Keratinocyte (primary cell): ENCODE results near the gene GLYAT. TPM values are rescaled to one million over a fixed set of nuclear protein-coding genes. Genes with fewer than 3 reads are reported as not detected.
"Not testable (repeated sequence)": the region's sequence is repeated elsewhere in the genome, so short reads cannot be mapped to it uniquely, and the experiment has no call there.

Experiments
- DNase-seq: peaks from one replicate; pipeline ENCODE4 v3.0.0-alpha.2; 2011; ENCODE audit warnings: low read depth, missing footprints, low spot score
- FAIRE-seq: peaks from 2 replicates; lab custom pipeline; 2011; peaks lifted over from hg19 to GRCh38; lab: Jason Lieb, UNC
- H2AFZ ChIP-seq: 2 replicates; pipeline ENCODE4 v1.6.0; 2012; ENCODE audit warnings: low read length, control low read depth, inconsistent platforms; ENCODE audit not compliant: control insufficient read depth
- H3K27ac ChIP-seq: 2 replicates; pipeline ENCODE4 v1.5.1; 2011; ENCODE audit warnings: low read length; ENCODE audit not compliant: control insufficient read depth, insufficient read depth
- H3K27me3 ChIP-seq: 3 replicates; pipeline ENCODE4 v1.6.0; 2011; ENCODE audit warnings: low read length; ENCODE audit not compliant: control insufficient read depth, insufficient read depth; ENCODE audit errors: extremely low read depth
- H3K36me3 ChIP-seq, 2 experiments: 2 replicates in 1 of 2; 3 replicates in 1 of 2; pipeline ENCODE4 v1.5.1; 2011; ENCODE audit warnings: low read length in 2 of 2, mild to moderate bottlenecking in 1 of 2; ENCODE audit not compliant: control insufficient read depth in 2 of 2, insufficient read depth in 2 of 2; ENCODE audit errors: extremely low read depth in 1 of 2
- H3K4me1 ChIP-seq: 3 replicates; pipeline ENCODE4 v1.5.1; 2011; ENCODE audit warnings: low read length; ENCODE audit not compliant: control insufficient read depth, insufficient read depth; ENCODE audit errors: extremely low read depth
- H3K4me2 ChIP-seq: 3 replicates; pipeline ENCODE4 v1.6.0; 2011; ENCODE audit warnings: low read depth, low read length; ENCODE audit not compliant: control insufficient read depth, insufficient read depth; ENCODE audit errors: extremely low read depth
- H3K4me3 ChIP-seq, 3 experiments: fragments of 200-600 bp in 1 of 3; sonication (generic) in 1 of 3; 2 replicates in 2 of 3; 3 replicates in 1 of 3; pipeline ENCODE4 v1.5.1; 2011 to 2016; ENCODE audit warnings: low read length in 3 of 3, mild to moderate bottlenecking in 3 of 3, control low read depth in 2 of 3, inconsistent platforms in 1 of 3, low read depth in 1 of 3, mixed read lengths in 1 of 3, mixed run types in 1 of 3, moderate library complexity in 1 of 3; ENCODE audit not compliant: control insufficient read depth in 2 of 3, insufficient read depth in 2 of 3; ENCODE audit errors: extremely low read depth in 1 of 3
- H3K79me2 ChIP-seq: 2 replicates; pipeline ENCODE4 v1.6.0; 2012; ENCODE audit warnings: low read length; ENCODE audit not compliant: control insufficient read depth, insufficient read depth
- H3K9ac ChIP-seq: 3 replicates; pipeline ENCODE4 v1.6.0; 2011; ENCODE audit warnings: low read length; ENCODE audit not compliant: control insufficient read depth, insufficient read depth; ENCODE audit errors: extremely low read depth
- H3K9me1 ChIP-seq: 3 replicates; pipeline ENCODE4 v1.6.0; 2011; ENCODE audit warnings: low read length; ENCODE audit not compliant: control insufficient read depth, insufficient read depth; ENCODE audit errors: extremely low read depth
- H3K9me3 ChIP-seq: 2 replicates; pipeline ENCODE4 v1.5.1; 2012; ENCODE audit warnings: low read depth, low read length; ENCODE audit not compliant: control insufficient read depth
- H4K20me1 ChIP-seq: 3 replicates; pipeline ENCODE4 v1.6.0; 2011; ENCODE audit warnings: low read length; ENCODE audit not compliant: control insufficient read depth, insufficient read depth; ENCODE audit errors: extremely low read depth
- CTCF ChIP-seq, 3 experiments: IDR thresholded peaks in 1 of 3; conservative IDR thresholded peaks in 1 of 3; optimal IDR thresholded peaks in 1 of 3; 2 replicates in 2 of 3; 3 replicates in 1 of 3; pipeline versions ENCODE3 to v1.5.1; 2011; ENCODE audit warnings: low read length in 3 of 3, mild to moderate bottlenecking in 3 of 3, moderate library complexity in 2 of 3, control low read depth in 1 of 3, inconsistent platforms in 1 of 3; ENCODE audit not compliant: insufficient read depth in 2 of 3; ENCODE audit errors: extremely low read depth in 1 of 3
- EZH2 ChIP-seq: IDR thresholded peaks from one replicate; pipeline ENCODE4 v1.6.1; 2012; ENCODE audit warnings: inconsistent platforms, mild to moderate bottlenecking, low read length, moderate library complexity
- dilution Hi-C: fragments of 300-500 bp; cut with MboI; formaldehyde crosslinking; loops from one replicate; pipeline ENCODE4 v1.7.0; 2020; ENCODE audit warnings: low sequenced_read_pairs; ENCODE audit not compliant: extremely low pct_ligation_motif_present
- polyA plus RNA-seq, 5 experiments: library from polyadenylated mRNA; depleted of rRNA in 3 of 5; stranded (reverse) in 3 of 5; stranded (forward) in 1 of 5; unstranded in 1 of 5; fragments of >200 nt; gene quantifications; 1 replicate in 1 of 5; 2 replicates in 3 of 5; 3 replicates in 1 of 5; pipeline versions ENCODE4 v1.2.1 to v1.2.3, GENCODE V29; 2011 to 2012; ENCODE audit warnings: missing spikeins in 2 of 5, low read depth in 1 of 5, low replicate concordance in 1 of 5

GLYAT gene
- polyA plus RNA-seq, 1 donor (not counting 4 experiments of a cell fraction or from before 2014, with no cell fraction given) = 0.10 TPM

- H3K9me3 ChIP-seq, H3K4me2 ChIP-seq, FAIRE-seq, H3K27me3 ChIP-seq, H3K79me2 ChIP-seq, H2AFZ ChIP-seq, H3K4me3 ChIP-seq, H3K9ac ChIP-seq, H3K36me3 ChIP-seq, dilution Hi-C loops, H3K4me1 ChIP-seq, H3K27ac ChIP-seq, DNase-seq, H3K9me1 ChIP-seq, H4K20me1 ChIP-seq: not testable (repeated sequence)
Observed at GRCh38 chr11:58677536-58677935, 54.2 kb downstream of the GLYAT start.

- Histone ChIP-seq H3K4me3 (no peak overlapping the region), H3K27me3 (no peaks in the 10 kb centered on the region), H3K4me2 (no peak overlapping the region), H3K36me3 (no peaks in the 10 kb centered on the region), H3K4me1 (no peaks in the 10 kb centered on the region), H3K9me1 (no peaks in the 10 kb centered on the region), H3K9me3 (no peaks in the 10 kb centered on the region), H2AFZ (no peak overlapping the region), H3K27ac (no peak overlapping the region), H3K79me2 (no peaks in the 10 kb centered on the region), H3K9ac (no peak overlapping the region), H4K20me1 (no peaks in the 10 kb centered on the region)
- dilution Hi-C loops = no loop called here
- no peak for DNase-seq
- FAIRE-seq = no peak
- TF ChIP-seq CTCF (optimal IDR thresholded peaks at IDR 0.05 in 1 of 3, IDR thresholded peaks at IDR 0.05 in 1 of 3, conservative IDR thresholded peaks at IDR 0.05 in 1 of 3; ENCODE audit: extremely low read depth in 1 of 3, insufficient read depth in 2 of 3, low read length in 3 of 3) = no peak
- TF ChIP-seq EZH2 = no peak
Observed at GRCh38 chr11:58676563-58677135, 55.1 kb downstream of the GLYAT start.
